ENCODE data around the gene RNF5.

- no peak for TF ChIP-seq EGR1 (IDR thresholded peaks at IDR 0.05)
- TF ChIP-seq EP300 (IDR thresholded peaks at IDR 0.05; ENCODE audit: borderline replicate concordance), result no peak
- TF ChIP-seq, protein P1, sequence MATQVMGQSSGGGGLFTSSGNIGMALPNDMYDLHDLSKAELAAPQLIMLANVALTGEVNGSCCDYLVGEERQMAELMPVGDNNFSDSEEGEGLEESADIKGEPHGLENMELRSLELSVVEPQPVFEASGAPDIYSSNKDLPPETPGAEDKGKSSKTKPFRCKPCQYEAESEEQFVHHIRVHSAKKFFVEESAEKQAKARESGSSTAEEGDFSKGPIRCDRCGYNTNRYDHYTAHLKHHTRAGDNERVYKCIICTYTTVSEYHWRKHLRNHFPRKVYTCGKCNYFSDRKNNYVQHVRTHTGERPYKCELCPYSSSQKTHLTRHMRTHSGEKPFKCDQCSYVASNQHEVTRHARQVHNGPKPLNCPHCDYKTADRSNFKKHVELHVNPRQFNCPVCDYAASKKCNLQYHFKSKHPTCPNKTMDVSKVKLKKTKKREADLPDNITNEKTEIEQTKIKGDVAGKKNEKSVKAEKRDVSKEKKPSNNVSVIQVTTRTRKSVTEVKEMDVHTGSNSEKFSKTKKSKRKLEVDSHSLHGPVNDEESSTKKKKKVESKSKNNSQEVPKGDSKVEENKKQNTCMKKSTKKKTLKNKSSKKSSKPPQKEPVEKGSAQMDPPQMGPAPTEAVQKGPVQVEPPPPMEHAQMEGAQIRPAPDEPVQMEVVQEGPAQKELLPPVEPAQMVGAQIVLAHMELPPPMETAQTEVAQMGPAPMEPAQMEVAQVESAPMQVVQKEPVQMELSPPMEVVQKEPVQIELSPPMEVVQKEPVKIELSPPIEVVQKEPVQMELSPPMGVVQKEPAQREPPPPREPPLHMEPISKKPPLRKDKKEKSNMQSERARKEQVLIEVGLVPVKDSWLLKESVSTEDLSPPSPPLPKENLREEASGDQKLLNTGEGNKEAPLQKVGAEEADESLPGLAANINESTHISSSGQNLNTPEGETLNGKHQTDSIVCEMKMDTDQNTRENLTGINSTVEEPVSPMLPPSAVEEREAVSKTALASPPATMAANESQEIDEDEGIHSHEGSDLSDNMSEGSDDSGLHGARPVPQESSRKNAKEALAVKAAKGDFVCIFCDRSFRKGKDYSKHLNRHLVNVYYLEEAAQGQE (IDR thresholded peaks at IDR 0.05; ENCODE audit: low read depth), result no peak
- no peak for TF ChIP-seq YY1 (IDR thresholded peaks at IDR 0.05; ENCODE audit: low read depth)
- TF ChIP-seq CREB1 (IDR thresholded peaks at IDR 0.05; ENCODE audit: low read depth), result no peak
- no peak for TF ChIP-seq MAX (IDR thresholded peaks at IDR 0.05)
- TF ChIP-seq TCF12 (IDR thresholded peaks at IDR 0.05; ENCODE audit: low read depth), result no peak
- no peak for TF ChIP-seq TEAD4 (IDR thresholded peaks at IDR 0.05)
- TF ChIP-seq NFIC (IDR thresholded peaks at IDR 0.05), result no peak
Observed at GRCh38 chr6:32196682-32197616, 18.7 kb downstream of the RNF5 start.

Data from Ishikawa (cell line).